Stimulated activated CD4-positive, alpha-beta T cell treated with anti-CD3 and anti-CD28 coated beads, TNF-alpha, amount 100 ng/mL, for 1 hour (primary cell): ENCODE results near the gene MRC2.
"Not testable (repeated sequence)": the region's sequence is repeated elsewhere in the genome, so short reads cannot be mapped to it uniquely, and the experiment has no call there.

ENCODE experiments used
- DNase-seq, 3 donors: peaks; one replicate each; pipeline ENCODE4 v3.0.0-alpha.2; 2020; ENCODE audit warnings: low read depth in 3 of 3, low spot score in 1 of 3

The MRC2 gene

DNA sequence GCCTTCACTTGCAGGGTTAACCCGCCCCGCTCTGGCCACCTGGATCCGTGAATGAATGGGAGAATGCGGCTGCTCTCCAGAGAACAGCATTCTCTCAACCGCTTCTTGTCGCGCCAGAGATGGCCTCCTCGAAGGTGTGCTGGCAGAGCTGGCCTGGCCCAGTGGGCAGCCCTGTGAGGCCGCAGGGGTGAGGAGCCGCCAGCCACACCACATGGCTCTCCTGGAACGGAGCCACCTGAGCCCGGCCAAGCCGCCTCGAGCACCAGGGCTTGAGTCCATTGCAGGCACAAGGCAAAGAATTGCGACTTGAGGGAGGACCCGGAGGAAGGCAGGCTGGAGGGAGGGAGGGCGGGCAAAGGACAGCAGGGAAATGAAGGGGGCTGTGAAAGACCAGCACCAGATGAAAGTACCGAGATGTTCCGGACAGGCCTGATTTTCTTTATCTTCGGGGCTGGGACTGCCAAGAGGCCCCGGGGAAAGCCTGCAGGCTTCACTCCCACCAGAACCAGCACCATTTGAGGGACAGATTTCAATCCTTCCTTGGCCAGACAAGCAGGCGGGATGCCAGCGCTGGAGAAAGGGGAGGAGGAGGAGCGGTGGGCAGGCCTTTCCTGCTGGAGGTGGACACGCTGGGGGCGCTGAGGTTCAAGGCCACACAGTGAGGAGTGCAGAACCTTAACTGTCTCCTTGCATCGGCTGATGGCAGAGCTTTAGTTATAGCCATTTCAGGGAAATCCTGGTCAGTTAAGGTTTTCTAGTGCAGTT, 69.4 kb downstream of the MRC2 start:
- no peak for DNase-seq

DNA sequence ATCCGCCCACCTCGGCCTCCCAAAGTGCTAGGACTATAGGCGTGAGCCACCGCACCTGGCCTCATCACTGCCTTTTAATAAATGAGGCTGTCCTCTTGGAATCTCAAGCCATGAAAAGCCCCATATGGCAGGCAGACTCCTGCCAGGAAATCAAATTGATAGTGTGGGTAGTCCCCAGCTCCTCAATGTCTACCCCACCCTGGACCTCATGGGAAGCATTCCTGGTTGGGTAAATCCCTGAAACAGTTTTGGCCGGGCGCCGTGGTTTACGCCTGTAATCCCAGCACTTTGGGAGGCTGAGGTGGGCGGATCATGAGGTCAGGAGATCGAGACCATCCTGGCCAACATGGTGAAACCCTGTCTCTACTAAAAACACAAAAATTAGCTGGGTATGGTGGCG, 71.0 kb downstream of the MRC2 start:
- not testable (repeated sequence) for DNase-seq

DNA sequence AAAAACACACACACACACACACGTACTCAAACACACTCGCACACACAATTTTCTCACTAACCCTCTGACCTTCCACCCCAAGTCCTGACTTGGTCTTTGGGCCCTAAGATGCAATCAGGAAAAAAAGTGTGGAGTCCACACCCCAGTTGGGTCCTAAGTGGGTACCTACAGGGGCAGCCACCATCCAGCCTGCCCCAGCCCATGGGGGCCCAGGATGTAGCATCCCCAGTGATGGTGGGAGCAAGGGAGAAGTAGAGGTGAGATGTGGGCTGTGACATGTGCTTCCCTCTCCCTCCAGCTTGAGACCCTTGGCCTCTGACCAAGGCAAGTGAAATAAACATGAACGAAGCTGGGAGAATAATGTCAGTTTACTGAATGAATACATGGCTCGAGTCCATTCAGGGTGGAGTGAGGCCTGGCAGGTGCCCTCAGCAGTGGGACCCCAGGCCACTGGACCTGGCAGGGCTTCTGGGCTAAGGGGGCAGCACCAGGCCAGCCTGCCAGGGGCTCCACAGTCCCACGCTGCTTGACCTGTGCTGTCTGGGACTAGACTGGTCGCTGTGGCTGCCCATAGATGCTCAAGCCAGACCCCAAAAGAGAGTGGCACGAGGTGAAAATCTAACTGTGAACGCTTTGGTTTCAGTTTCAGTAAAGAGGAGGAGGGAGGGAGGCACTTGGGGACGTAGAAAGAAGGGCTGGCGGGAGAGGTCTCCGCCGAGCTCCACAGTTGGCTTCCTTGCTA, 73.7 kb downstream of the MRC2 start:
- no peak for DNase-seq

DNA sequence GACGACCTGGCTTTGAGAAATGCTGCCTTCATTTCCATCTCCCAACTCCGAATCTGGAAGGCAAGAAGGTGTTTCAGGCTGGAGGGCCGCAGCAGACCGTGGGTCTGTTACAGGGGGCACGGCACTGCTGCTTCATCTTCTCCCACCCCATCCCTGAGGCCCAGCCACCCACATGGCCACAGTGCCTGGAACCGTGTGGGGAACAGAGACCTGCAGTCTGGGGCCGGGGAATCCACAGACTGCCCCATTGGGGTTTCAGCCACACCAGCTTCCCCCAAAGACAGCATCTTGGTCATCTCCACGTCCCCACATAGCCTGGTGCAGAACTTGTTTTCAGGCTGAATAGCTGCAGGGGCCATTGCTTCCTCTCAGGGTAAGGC, 74.2 kb downstream of the MRC2 start:
- no peak for DNase-seq

DNA sequence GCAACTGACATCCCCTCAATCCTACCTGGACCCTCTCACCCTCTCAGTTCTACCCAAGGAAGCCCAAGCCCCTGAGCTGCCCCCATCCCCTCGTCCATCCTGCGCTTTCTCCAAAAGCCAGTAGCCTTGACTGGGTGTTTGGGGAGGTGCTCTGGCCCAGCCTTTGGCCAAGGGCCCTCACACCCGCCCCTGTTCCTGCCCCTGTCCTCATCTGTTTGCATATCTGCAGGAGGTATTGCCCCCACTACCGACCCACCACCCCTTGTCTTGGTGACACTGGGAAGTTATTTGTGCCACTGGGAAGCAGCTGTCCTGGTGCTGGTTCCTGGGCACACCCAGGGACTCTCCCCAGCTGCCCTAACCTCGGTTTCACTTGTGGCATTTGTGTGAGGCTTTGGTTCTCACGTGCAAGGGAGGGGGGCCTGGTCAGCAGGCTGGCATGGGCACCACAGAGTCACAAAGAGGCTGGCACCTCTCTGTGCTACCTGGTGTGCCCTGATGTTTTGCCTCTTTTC, 75.3 kb downstream of the MRC2 start:
- no peak for DNase-seq

DNA sequence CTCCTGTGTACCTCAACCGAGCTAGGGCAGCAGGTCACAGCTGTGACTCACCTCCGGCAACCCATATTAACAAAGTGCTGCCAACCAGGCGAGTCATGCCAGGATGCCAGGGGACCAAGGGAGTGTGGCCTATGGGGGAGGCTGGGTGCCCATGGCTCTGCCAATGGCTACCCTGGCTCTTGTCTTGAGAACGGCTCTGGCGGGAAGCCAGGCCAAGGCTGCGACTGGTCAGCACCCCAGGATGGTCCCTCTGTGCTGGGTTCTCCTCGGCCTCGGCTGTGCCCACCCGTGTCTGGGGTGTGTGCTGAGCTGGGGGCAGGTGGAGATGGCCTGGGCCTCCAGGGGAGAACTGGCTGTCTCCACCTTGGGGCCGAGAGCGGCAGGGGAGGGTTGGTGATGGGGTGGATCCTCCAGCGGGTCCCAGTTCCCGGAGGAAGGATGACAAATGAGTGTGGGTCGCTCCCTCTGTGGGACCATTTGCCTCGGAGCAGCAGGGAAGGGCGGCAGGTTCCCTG, 75.8 kb downstream of the MRC2 start:
- DNase-seq, result no peak

DNA sequence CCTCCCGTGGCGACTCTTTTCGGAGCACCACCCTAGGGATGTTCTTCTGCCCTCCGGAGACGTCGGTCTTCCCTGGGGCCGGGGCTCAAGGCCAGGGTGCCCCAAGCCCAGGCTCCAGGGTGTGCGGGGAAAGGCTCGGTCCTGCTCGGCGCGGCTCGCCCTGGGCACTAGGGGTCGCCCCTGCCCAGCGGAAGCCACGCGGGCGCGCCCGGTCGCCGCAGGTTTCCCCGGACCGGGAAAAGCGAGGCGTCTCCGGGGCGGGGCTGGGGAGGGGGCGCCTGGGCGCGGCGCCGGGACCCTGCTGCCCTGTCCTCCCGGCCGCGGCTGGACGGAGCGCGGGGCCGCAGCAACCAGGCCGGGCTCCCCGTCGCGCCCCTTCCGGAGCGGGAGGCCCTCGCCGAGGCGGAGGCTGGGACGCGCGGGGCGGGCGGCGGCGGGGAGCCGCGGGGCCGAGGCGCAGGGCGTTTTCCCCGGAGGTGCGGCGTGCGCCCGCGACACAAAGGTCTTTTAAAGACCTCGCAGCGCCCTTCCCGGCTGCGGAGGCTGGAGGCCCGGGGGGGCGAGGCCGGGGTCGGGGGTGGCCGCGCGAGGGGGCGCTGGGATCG, 76.4 kb downstream of the MRC2 start:
- DNase-seq, result peak; percentile 21 to 65 (median 50)

DNA sequence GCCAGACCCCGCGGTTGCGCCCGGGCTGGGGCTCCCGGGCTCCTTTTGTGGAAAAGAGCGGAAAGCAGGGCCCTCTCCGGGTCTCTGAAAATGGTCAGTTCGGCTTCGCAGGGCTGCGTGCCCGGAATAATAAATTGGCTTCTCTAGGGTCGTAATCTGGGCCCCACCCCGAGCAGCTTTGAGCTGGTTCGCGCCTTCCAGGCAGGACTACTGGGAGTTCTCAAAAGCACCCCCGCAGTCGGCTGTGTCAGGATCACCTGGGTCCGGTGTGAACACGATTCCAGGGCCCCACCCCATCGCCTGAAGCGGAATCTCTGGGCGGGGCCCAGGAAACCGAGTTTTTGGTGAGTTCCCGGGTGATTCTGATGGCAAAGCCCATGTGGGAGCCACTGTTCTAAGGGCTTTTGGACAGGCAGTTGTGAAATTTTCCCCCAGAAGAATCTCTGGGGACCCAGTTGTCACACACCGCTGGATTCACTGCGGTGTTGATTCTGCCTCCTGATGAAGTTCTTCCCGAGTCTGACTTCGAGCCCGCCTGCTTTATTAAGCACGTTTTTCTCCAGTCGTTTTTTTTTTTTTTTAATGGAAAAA, 77.0 kb downstream of the MRC2 start:
- no peak for DNase-seq

DNA sequence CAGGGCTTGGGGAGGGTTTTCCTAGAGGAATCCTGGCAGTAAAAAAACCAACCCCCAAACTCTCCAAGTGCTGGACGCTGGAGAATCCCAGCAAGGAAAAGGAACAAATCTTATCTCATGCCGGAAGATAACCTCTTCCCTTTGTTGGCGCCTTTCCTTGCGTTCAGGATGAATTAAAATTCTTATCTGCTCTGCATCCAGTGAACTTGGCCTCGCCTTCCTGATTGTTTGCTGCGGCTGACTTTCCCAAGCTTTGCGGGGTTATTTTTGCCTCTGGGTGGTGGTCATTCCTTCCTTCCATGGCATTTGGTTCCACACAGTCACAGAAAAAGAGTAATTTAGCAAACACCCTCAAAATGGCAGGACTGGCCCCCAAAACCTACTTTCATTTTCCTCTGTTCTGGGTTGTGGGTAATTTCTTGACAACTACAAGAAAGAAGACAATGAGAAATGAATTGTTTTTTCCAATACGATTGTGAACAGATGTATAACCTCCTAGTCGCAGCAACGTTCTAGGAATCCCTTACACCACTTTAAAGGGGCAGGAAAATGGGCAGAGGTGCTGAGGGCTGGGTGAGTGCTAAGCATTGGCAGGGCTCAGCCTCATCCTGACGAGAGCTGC, 77.8 kb downstream of the MRC2 start:
- no peak for DNase-seq

DNA sequence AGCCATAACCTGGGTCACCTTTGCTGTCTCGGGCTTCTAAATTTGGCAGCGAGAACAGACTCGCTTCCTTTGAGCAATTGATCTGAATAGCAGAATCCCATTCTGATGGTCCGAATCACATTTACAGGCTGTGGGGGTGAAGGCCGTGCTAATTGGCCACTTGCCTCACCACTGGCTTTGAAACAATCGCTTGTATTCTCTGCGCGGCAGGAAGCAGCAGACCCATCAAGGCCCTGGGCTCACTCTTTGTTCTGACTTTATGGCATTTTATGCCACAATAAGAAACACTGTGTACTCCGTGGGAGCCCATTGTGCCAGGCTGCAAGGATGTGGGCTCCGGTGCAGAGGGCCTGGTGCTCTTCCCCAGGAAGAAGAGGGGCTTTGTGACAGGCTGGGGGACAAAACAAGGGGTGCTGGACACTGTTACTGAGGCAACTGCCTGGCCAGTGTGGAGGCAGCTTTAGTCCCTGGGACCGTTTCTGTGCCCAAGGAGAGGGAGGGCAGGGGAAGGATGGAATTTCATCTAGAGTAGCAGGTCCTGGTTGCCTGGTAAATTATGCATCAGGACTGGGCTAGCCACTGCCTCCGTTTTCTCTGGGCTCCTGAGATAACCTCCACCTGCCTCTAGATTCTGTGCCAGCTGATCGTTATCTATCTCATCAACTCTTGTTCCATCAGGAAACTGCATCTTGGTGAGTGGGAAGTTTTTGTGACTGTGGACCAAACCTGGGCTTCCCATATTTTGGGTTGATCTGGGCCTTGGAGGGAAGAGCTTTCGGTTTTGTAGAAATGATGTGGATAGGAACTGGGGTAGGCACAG, 78.5 kb downstream of the MRC2 start:
- DNase-seq, result no peak

DNA sequence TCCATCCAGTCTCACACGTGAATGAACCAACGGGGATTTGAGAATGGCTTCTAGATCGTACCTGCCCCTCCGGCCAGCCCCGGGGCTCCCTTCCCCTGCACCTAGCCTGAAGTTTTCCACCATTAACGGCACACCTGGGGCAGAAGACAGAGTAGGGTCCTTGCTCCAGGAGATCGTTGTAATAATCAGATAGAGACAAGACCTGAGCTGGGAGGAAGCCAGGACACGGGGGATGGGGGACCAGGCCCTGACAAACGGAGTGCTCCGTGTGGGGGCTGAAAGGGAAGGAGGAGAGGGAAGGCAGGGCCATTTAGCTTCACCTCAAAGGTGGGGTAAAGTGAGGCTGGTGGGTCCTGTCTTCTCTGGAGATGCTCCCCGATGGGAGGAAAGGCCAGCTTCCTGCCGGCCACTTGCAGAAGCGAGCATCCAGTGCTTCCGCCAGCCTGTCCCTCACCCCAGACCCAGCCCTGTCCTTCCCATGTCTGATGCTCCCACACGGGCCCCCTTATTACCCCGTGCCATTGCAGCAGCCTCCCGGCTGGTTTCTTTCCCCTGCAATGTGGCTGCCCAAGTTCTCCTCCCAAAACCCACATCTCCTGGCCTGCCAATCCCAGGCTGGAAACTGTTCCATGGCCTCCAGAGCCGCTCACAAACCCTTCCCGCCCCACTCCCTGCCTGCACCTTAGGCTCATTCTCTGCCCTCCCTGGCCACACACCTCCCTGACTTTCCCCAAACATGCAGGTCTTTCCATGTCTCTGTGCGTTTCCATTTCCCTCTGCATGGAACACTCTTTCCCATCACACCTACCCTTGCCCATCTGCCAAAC, 79.3 kb downstream of the MRC2 start:
- no peak for DNase-seq

DNA sequence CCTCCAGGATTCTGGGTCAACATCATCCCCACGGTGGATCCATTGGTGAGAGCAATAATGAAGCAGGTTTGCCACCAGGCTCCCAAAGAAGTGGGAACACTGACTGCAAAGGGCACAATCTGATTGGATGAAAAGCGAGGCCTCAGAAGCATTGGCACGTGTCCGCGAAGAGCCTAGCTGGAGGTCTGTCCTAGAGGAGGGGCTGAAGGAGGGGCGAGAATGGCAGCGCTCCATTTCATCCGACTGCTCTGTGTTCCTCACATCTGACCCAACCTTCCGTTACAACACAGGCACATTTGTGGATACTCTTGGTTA, 79.9 kb downstream of the MRC2 start:
- DNase-seq, result no peak

DNA sequence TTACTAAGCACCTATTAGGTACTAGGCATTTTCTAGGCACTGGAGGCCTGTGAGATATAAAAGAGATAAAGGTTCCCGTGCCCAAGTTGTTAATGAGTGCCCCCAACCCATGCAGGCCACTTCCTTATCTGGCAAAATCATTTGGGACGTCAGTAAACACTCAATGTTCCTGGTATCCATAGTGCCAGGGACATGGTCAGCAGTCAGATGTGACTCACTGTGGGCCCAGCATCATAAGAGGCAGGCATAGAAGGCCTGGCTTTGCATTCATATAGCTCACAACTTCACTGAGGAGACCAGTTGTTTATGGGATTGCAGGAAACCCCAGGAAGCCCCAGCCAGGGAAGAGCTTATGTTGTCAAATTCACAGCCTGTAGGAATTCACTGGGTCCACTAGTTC, 81.1 kb downstream of the MRC2 start:
- no peak for DNase-seq

DNA sequence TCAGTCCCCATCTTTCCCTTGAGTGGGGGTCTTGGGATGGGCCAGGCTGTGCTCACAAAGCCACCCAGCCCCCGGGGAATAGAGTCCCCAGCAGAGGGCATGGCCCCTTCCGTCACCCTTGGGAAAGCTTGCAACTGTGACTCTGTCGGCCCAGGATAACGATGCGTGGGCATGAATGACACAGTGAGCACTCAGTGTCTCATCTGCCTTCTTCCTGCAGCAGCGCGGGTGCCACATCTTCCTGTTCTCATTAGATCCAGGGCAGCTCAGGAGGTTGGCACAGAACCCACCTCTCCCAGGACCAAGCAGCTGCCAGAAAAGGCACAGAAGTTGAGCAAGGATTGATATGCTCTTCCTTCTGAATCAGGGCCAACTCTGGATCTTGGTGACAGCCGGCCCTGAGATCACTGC, 84.7 kb downstream of the MRC2 start:
- DNase-seq, result no peak

DNA sequence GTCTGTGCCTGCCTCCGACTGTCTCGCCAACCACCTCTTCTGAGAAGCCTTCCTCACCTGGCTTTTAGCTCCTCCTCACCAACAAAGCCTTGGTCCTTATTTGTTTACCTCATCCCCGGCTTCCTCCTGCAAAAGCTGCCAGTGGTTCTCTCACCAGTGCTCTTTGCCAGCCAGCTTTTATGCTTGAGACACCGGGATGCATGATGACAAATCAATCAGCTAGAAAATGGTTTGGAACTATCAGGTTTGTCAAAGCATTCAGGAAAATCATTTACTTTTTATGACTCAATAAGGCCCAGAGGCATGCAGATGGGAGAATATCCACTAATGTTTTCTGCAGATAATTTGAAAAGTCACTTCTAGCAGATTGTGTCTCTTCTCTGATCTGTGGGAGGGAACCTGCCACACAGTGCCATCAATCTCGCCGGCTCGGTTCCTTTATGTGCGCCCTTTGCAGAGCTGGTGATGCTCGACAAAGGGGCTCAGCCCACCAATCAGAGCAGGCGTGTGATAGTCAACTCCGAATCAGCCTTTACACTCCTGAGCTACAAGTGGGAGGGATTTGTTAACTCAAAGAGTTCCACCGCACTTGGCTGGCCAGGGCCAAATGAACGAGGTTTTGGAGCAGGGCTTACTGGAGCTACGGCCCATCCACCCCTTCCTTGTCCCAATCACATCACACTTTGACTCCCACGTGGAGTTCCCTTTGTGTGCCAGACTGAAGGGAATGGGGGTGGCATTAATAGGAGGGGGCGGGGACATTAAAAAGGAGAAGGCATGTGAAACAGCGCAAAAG, 85.8 kb downstream of the MRC2 start:
- no peak for DNase-seq

DNA sequence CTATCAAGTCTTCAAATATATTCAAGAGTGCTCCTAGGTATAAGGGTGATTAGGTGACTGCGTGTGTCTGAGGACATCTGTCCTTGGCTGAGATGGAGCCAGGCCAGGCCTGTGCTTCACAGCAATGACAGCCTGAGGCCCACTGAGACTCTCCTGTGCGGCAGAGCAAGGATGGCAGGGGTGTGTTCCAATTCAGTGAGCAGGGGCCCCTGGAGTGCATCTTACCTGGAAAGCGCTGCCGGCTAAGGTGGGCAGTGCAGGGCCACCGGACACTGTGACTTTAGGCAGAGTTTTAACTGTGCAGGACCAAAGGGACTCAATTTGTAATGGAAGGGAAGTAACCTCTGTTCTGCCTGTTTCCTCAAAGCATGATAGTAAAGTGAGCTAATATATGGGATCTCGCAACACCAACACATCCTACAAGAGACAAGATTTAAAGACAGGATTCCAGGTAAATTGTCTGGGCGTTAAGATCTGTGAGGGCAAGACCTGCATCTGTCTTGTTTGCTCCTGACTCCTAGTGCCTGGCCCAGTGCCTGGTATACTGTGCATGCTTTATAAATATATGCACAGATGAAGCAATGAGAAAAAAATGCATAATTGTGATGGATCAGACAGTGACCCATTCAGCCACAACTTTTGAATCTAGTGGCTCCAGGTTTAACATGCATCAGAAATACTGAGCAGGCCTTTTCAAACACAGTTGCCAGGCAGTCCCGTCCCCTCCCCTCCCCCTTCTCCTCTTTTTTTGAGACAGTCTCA, 86.7 kb downstream of the MRC2 start:
- DNase-seq, result no peak

DNA sequence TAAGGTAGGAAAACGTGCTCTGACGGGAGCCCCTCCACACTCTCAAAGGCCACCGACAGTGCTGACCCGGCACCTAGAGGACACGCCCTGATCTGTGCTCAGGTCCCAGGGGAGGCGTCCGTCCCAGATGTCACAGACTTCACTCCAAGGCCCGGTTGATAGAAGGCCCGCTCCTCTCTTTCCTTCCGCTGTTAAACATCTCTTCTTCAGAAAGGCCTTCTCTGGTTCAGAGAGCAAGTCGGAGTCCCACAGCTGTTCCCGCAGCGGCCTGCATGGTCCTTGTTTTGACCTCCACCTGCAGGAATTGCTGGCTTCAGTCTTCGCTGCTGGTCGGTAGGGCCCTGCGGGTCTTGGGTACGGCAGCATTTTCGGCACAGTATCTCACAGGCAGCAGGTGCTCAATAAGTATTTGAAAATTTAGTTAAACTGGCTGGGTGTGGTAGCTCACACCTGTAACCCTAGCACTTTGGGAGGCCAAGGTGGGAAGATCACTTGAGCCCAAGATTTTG, 88.5 kb downstream of the MRC2 start:
- no peak for DNase-seq
